Small intestine (tissue), 7 donors: ENCODE measurements around the gene NOD2. TPM values are rescaled to one million over a fixed set of nuclear protein-coding genes. Genes with fewer than 3 reads are reported as not detected.

Experiments used
- DNase-seq, 2 donors: peaks; one replicate each; pipeline versions ENCODE4 v3.0.0 to v3.0.0-alpha.2; 2013
- FAIRE-seq: peaks from 2 replicates; lab custom pipeline; 2012; peaks lifted over from hg19 to GRCh38; lab: Jason Lieb, UNC
- H3K27ac ChIP-seq, 3 donors: one replicate each; pipeline ENCODE4 v1.5.1; 2013; ENCODE audit warnings: low read length in 2 of 3, mild to moderate bottlenecking in 2 of 3, control low read depth in 1 of 3, inconsistent platforms in 1 of 3, low read depth in 1 of 3, moderate library complexity in 1 of 3
- H3K27me3 ChIP-seq, 3 donors: one replicate each; pipeline ENCODE4 v1.6.1; 2013; ENCODE audit warnings: low read length in 3 of 3, inconsistent platforms in 1 of 3; ENCODE audit not compliant: control insufficient read depth in 3 of 3, insufficient read depth in 3 of 3
- H3K36me3 ChIP-seq, 3 donors: one replicate each; pipeline ENCODE4 v1.6.1; 2013; ENCODE audit warnings: low read length in 3 of 3, inconsistent platforms in 1 of 3, low read depth in 1 of 3, mild to moderate bottlenecking in 1 of 3, moderate library complexity in 1 of 3; ENCODE audit not compliant: control insufficient read depth in 3 of 3, insufficient read depth in 2 of 3
- H3K4me1 ChIP-seq, 3 donors: one replicate each; pipeline ENCODE4 v1.6.1; 2013; ENCODE audit warnings: low read length in 2 of 3, inconsistent platforms in 1 of 3, low read depth in 1 of 3, mild to moderate bottlenecking in 1 of 3, moderate library complexity in 1 of 3; ENCODE audit not compliant: control insufficient read depth in 3 of 3, insufficient read depth in 2 of 3
- H3K4me3 ChIP-seq, 3 donors: one replicate each; pipeline ENCODE4 v1.5.1; 2013; ENCODE audit warnings: low read length in 3 of 3, control low read depth in 1 of 3, inconsistent platforms in 1 of 3, low read depth in 1 of 3, mild to moderate bottlenecking in 1 of 3, moderate library complexity in 1 of 3
- H3K9me3 ChIP-seq, 2 donors: one replicate each; pipeline ENCODE4 v1.6.1; 2013; ENCODE audit warnings: low read depth in 1 of 2, low read length in 1 of 2; ENCODE audit not compliant: control insufficient read depth in 2 of 2, insufficient read depth in 1 of 2
- WGBS, 3 donors: extraction: QIAGEN DNeasy Blood & Tissue Kit; methylation state at CpG; one replicate each; pipeline ENCODE4 v1.1.7; 2013; 5-methylcytosine and 5-hydroxymethylcytosine counted together
- polyA plus RNA-seq, 4 donors: library from polyadenylated mRNA; stranded (reverse) in 3 of 4; unstranded in 1 of 4; fragments of 200-250 nt in 3 of 4; fragments of 120-200 nt in 1 of 4; gene quantifications; one replicate each; pipeline versions ENCODE4 v1.2.1 to v1.2.3, GENCODE V29; 2013
- donor health status: healthy with polysubstance abuse.
- donor health status: control.
- donor health status: control.
- donor health status: Bipolar disorder and iron deficiency.
- donor health status: healthy.

NOD2 gene
- polyA plus RNA-seq, 4 donors = 0.54 to 0.81 (median 0.58) TPM; not detected in 1

DNA sequence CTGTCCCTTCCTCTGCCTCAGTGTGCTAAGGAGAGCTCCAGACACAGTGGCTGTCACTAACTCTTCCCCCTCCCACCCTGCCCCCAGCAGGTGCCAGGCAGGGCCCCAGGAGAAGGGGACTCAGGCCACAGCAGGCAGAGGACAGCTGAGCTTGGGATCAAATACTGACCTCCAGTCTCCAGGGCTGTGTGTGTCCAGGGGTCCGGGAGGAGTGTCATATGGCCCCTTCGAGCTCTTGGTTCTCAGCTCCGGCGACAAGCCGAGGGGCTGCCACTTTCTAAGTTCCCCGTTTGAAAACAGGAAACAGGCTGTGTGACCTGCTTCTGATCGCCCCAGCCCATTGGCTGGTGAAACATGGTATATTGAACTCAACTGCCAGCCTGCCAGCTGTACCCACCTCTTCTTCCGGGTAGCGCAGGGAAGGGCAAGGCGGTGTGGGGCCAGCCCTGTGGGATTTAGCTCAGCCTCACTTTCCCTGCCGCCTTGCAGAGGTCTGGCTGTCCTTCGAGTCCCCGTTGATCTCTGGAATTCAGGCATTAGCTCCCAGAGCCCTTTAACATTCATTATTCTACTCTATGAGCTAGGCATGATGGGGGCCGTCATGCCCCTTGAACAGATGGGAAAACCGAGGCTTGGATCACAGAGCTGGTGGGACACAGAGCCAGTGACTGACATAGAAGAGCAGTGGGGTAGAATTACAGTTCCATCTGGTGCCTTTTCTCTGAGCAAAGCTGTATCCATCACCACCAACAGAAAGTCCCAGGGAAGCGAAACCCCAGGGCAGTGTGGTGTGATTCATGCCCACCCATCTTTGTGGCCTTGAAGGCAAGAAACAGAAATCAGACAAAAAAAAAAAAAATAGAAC is 12.2 kb upstream of the NOD2 start, which contains the start of gene SNX20:
SNX20 (minus strand) TSS at position 292 of the 865 bp plus-strand sequence. CDS start 3,786 bp downstream, outside the sequence.
- no peaks in the 10 kb centered on the region for H3K27me3 ChIP-seq
- H3K27ac ChIP-seq = peak within 1 kb of the TSS in 2 of 3 donors; percentile 24 to 85
- no peaks in the 10 kb centered on the region for H3K36me3 ChIP-seq
- 63 to 77% (median 65%) methylated on average over 16 of the region's 16 CpGs for WGBS, 3 donors
- H3K9me3 ChIP-seq = no peaks in the 10 kb centered on the region
- DNase-seq (peak in 1 of 2 donors; percentile 31), FAIRE-seq (no peak)
- peak within 1 kb of the TSS in 2 of 3 donors; percentile 49 to 52 for H3K4me3 ChIP-seq
- no peaks in the 10 kb centered on the region for H3K4me1 ChIP-seq

DNA sequence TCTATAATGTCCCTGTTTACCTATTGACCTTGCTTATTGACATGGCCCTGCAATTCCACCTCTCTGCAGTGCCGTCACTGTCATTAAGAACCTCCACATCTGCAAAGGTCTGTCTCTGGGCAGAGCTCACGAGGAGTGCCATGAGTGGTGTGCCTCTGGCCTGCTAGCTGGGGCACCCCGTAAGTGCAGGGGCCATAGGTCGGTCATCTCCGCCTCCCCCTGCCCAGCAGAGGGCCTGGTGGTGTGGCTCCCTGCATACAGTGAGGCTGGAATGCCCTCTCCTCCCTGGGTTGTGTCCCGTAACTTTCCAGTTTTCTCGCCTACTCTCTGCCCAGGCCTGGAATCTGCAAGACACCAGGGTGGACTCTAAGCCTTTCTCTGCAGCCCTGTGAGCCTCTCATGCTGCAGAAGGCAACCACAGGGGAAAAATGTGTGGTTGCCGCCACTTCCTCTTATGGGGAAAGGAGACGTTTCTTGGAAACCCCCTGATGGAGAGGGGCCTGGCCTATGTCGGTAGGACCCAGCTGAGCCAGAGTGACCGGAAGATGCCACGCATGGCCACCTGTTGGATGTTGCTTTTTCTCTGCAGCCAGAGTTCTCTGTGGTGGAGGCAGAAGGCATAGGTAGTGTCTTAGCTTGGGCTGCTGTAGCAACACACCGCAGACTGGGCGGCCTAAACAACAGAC is 9.6 kb upstream of the NOD2 start:
- FAIRE-seq (no peak), DNase-seq (peak in 1 of 2 donors; percentile 48)
- Histone ChIP-seq H3K36me3 (no peaks in the 10 kb centered on the region), H3K27me3 (no peaks in the 10 kb centered on the region), H3K4me3 (no peak overlapping the region), H3K27ac (peak overlapping the region in 1 of 3 donors; percentile 82), H3K9me3 (no peaks in the 10 kb centered on the region), H3K4me1 (no peaks in the 10 kb centered on the region)
- 71 to 73% (median 73%) methylated on average over 14 of the region's 14 CpGs for WGBS, 3 donors

DNA sequence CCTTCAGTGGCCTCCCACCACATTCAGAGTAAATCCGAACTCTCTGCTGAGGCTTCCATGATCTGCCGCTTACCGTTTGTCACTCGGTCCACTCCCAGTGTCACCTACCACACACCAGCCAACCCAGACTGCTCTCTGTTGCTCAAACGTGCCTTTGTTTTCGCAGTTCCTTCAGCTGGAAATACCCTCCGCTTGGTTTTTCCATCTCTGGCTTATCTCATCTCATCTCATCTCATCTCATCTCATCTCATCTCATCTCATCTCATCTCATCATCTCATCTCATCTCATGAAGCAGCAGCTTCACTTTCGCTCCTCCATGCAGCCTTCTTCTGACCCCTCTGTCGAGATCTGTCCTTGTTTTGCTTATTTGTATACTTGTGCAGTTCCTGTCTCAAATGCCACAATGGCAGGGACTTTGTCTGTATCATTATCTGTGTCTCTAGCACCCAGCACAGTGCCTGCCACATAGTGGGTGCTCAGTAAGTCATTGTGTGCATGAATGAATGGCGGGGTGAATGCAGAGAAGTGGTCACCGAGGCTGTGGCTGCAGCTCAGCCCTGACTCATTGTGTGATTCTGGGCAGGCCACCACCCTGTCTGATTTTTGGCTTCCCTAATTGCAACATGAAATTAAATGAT is 8.5 kb upstream of the NOD2 start:
- Histone ChIP-seq H3K9me3 (no peaks in the 10 kb centered on the region), H3K4me3 (no peak overlapping the region), H3K4me1 (no peaks in the 10 kb centered on the region), H3K36me3 (no peaks in the 10 kb centered on the region), H3K27ac (peak overlapping the region in 1 of 3 donors; percentile 82), H3K27me3 (no peaks in the 10 kb centered on the region)
- WGBS, 3 donors = 76 to 83% (median 76%) methylated on average over 11 of the region's 11 CpGs
- DNase-seq = no peak
- FAIRE-seq = no peak

DNA sequence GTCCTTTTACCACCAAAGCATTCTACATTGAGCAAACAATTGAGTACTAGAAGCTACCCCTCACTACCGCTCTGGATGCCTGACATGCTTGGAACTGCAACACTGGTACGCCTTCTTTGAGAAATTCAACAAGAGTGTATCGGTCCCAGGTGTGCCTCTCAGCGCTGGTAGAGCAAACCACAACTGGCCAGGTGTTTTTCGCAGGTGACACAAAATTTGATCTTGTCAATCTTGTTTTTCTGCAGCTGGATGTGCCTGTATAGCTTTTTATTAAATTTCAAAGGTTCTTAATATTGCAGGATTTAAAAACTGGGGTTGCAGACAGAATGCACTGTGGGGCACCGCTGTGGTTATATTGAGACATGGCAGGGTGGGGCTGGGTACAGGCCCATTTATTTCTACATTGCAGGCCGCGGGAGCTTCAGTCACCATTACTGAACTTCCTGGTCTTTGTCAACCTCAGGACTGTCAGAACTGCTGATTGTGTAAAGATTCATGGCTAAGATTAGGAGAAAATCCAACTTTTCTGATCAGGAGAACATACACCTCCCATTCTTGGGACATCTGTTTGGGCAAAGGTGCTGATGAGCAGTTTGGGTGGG is 7.8 kb upstream of the NOD2 start:
- Histone ChIP-seq H3K36me3 (no peaks in the 10 kb centered on the region), H3K27ac (peak overlapping the region in 1 of 3 donors; percentile 82), H3K4me1 (no peaks in the 10 kb centered on the region), H3K27me3 (no peaks in the 10 kb centered on the region), H3K9me3 (no peaks in the 10 kb centered on the region), H3K4me3 (no peak overlapping the region)
- WGBS, 3 donors = 77 to 87% (median 82%) methylated on average over 8 of the region's 8 CpGs
- FAIRE-seq = no peak
- DNase-seq = no peak

DNA sequence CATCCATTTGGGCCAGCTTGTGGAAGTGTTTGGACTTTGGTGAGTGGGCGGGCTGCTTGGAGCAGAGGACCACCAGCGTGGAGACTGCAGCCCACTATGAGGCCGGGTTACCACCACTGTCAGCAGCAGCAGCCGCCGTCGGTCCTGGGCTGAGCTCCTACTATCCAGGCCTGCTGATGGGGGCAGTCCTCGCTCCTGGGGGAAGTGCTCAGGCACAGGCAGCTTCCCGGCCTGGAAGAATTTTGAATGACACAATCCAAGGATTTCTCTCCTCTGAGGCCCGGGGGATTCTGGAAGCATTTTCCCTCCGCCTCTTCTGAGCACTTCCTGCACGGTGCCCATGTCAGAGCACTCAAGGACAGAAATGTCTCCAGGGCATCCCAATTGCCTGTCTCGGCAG is 5.3 kb upstream of the NOD2 start:
- no peaks in the 10 kb centered on the region for H3K9me3 ChIP-seq
- DNase-seq = no peak
- H3K27me3 ChIP-seq = no peaks in the 10 kb centered on the region
- H3K4me1 ChIP-seq = no peaks in the 10 kb centered on the region
- no peak overlapping the region for H3K4me3 ChIP-seq
- no peak overlapping the region for H3K27ac ChIP-seq
- no peaks in the 10 kb centered on the region for H3K36me3 ChIP-seq
- 62 to 85% (median 71%) methylated on average over 12 of the region's 12 CpGs for WGBS, 3 donors
- no peak for FAIRE-seq

DNA sequence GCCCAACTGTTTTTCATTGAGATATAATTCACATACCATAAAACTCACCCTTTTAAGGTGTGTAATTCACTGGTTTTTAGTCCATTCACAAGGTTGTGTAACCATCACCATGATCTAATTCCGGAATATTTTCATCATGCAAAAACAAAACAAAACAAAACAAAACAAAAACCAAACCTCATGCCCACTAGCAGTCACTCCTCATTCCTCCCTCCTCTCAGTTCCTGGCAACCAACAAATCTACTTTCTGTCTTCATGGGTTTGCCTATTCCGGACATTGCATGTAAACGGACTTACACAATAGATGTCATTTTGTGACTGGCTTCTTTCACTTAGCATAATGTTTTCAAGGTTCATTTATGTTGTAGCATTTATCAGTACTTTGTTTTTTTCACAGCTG is 4.5 kb upstream of the NOD2 start:
- Histone ChIP-seq H3K27me3 (no peaks in the 10 kb centered on the region), H3K9me3 (no peaks in the 10 kb centered on the region), H3K27ac (no peak overlapping the region), H3K36me3 (no peaks in the 10 kb centered on the region), H3K4me3 (no peak overlapping the region), H3K4me1 (no peaks in the 10 kb centered on the region)
- DNase-seq = no peak
- 78 to 86% (median 82%) methylated on average over 3 of the region's 3 CpGs for WGBS, 3 donors
- no peak for FAIRE-seq

DNA sequence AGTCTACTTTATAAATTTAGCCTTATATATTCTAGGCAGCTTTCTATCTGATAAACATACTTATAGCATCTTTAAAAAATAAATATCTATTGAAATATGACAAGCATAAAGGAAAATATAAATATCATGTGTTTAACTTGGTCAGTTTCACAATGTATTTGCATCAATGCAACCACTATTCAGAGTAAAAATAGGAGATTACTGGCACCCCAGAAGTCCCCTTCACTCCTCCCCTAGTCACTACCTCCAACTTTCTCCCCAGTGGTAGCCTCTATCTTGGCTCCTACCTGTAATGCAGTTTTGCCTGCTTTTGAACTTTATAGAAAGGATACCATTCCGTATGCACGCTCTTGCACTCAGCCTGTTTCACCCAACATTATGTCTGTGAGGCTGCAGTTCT is 3.2 kb upstream of the NOD2 start:
- H3K36me3 ChIP-seq = no peaks in the 10 kb centered on the region
- H3K27ac ChIP-seq = no peak overlapping the region

DNA sequence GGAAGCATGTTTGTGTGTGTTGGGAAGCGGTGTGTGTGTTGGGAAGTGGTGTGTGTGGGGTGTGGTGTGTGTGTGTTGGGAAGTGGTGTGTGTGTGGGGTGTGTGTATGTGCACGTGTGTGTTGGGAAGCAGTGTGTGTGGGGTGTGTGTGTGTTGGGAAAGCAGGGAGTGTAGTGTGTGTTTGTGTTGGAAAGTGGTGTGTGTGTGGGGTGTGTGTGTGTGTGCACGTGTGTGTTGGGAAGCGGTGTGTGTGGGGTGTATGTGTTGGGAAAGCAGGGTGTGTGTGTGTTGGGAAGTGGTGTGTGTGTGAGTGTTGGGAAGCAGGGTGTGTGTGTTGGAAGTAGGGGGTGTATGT is 785 bp upstream of the NOD2 start:
- Histone ChIP-seq H3K27me3 (peaks cover 0 to 3% (median 0%) of the 10 kb centered on the region in 3 donors), H3K27ac (no peak overlapping the region), H3K36me3 (no peaks in the 10 kb centered on the region), H3K4me1 (peaks cover 3 to 14% (median 5%) of the 10 kb centered on the region in 3 donors), H3K4me3 (no peak overlapping the region), H3K9me3 (no peaks in the 10 kb centered on the region)
- FAIRE-seq (no peak), DNase-seq (no peak)
- 83 to 87% (median 85%) methylated on average over 4 of the region's 4 CpGs for WGBS, 3 donors

More for the DNA sequence above, 3.2 kb upstream of the NOD2 start:
- DNase-seq (no peak), FAIRE-seq (no peak)
- H3K4me3 ChIP-seq = no peak overlapping the region
- 91 to 96% (median 96%) methylated on average over 2 of the region's 2 CpGs for WGBS, 3 donors
- H3K27me3 ChIP-seq = peaks cover 0 to 3% (median 0%) of the 10 kb centered on the region in 3 donors
- no peaks in the 10 kb centered on the region for H3K9me3 ChIP-seq
- no peaks in the 10 kb centered on the region for H3K4me1 ChIP-seq
